GM18498 (cell line): Measurements from ENCODE around the gene THRB.
"Not testable (repeated sequence)": the region's sequence is repeated elsewhere in the genome, so short reads cannot be mapped to it uniquely, and the experiment has no call there.

ENCODE experiments used
- ATAC-seq: cut with Tn5 transposase; IDR thresholded peaks from one replicate; pipeline ENCODE4 v1.9.1; 2021; ENCODE audit warnings: mild to moderate bottlenecking, moderate library complexity; ENCODE audit not compliant: unreplicated experiment

The THRB gene

DNA sequence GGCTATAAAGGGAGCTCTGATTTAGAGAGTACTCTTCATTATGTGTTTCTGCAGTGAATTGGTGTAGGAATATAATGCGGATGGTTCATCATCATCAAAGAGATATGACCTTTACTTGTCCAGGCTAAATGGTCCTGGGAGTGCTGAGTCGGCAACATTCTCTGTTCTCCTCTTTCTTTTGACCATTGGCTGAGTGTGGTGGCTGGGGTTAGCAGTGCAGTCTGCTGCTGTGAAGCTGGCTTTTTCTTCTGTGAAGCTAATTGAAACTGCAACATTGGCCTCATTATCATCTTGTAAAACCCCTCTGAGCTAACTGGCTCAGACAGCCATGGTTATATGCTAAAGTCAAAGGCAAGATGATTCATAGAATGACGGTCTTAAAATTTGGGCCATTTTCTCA is 83.8 kb downstream of the THRB start:
- ATAC-seq, result no peak

DNA sequence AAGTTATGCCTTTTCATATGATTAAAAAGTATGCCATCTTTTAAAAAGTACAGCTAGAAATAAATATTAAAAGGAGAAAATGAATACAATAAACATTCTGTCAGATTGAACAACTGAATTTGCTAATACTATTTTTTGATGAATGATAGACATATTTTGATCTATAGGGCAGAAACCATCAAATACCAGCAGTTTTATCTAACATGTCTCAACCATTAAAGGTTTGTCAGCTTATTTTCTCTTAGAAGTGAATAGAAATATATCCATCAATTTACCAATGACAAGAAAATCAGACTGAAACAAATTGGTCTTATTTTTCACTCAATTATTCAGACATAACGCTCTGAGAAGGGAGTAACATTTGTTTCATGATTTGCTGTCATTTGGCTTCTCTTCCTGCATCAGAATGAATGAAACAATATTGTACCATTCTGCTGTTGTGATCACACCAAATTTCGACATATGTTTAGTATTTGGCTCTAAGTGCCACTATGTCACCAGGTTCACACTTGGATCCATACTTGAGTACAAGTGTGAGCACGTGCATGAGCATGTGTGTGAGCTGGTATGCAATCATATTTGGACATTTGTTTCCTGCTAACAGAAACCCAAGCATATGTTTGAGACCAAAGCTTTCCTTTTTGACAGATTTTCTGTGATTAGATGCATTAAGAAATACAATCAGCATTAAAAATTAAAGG is 86.5 kb downstream of the THRB start:
- no peak for ATAC-seq

DNA sequence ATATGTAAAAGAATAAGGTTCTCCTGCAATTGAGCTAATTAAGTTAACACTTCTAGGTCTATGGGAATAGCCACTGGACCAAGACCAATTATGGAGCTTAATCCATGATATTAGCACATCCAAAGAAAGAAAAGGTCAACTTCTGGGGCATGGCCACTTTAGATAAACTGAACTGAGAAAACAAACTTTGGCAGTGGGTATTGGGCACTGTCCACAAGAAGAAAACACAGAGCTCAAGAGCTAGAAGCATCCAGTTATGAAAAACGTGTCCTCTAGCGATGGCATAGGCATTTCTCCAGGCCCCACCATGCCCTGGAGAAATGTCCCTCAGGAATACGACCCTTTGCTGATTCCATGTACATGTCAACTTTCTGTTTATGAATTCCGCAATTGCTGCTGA is 87.8 kb downstream of the THRB start:
- no peak for ATAC-seq

DNA sequence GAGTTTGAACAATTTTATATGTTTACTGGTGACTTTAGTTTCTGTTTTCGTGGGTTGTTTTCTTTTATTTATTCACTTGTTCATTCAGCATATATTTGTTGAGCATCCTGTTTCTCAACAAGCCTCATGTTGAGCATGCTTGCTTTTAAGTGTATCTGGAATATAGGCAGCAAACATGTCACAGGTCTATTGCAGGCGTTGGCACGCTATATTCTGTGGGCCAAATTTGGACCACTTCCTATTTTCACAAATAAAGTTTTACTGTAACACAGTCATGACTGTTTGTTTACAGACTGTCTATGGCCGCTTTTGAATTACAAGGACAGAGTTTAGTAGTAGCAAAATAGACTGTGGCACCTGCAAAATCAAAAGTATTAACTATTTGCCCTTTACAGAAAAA is 89.6 kb downstream of the THRB start:
- ATAC-seq, result no peak

DNA sequence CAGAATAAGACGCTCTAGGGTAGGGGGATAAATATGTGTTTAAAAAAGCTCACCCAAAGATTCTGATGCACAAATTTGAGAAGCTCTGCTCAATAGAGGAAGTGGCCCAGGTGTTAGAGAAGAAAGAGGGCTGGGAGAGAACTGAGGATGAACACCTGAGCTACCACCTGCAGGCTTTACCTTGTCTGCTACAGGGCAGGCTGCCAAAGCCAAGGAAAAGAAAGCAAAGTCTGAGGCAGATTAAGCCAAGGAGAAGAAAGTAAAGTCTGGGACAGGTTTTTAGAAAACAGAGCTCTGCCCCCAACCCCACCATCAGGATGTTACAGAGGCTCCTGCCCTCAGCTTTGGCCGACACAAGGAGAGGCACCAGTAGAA is 92.9 kb downstream of the THRB start:
- no peak for ATAC-seq

DNA sequence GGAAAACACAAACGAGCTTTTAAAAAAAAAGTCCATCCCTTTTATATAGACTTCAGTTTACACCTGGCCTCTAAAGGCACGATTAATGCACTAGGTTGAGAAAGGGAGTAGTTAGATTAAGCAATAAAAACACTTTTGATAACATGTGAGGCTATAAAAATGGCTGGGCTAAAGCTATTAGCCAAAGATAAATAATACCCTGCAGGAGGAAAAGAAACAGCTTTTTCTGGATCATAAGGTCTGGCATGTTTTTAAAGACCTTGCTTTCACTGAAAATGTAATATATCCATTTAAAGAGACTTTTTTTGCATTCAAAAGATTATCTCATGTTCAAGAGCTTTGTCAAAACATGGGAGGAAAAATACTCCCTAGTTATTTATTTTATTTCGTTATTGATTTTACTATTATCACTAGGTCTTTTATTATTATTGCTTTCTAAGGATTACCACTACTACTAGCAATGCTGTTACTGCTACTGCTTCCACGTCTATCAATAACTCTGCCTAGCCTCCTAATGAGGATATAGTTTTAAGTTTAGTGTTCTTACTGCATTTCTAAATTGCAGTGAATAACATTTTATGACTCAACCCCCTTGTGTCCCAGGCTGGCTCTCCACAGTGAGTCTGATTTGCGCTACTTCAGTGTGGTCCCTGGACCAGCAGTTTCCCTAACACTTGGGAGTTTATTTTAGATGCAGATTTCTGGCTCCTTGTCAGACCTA is 93.4 kb downstream of the THRB start:
- no peak for ATAC-seq

DNA sequence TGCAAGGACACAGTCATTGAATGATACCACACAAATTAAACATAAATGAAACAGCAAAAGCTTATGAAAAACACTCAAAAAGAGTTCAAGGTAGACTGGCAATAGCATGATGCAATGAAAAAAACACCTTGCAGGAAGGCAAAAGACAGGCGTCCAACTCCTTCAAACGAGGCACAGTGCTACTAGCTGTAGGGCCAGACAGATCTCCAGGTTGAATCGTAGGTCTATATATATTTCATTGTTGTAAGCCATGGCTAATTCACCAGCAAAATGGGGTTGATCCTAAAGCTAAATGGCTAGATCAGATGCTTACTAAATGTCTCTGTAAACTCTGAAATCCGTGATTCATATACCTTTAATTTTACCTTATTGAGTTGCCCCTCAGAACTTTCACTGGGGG is 94.2 kb downstream of the THRB start:
- ATAC-seq, result no peak

DNA sequence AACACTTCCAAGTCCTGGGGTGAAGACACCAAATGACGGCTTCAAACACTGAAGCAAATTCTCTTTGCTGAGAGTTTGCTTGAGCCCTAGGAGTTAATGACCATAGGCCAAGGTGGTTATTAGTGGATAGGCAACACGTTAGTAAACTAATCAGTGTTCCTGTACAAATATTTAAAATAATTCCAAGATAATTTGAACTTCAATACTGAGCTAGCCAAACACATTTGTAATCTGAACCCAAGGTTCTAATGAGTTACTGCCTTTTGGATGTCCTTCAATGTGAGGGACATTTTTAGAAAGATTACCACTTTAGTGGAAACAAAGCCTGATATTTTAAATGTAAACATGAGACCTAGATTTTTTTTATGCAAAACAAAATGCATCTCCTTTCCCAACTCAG is 94.6 kb downstream of the THRB start:
- ATAC-seq, result no peak

DNA sequence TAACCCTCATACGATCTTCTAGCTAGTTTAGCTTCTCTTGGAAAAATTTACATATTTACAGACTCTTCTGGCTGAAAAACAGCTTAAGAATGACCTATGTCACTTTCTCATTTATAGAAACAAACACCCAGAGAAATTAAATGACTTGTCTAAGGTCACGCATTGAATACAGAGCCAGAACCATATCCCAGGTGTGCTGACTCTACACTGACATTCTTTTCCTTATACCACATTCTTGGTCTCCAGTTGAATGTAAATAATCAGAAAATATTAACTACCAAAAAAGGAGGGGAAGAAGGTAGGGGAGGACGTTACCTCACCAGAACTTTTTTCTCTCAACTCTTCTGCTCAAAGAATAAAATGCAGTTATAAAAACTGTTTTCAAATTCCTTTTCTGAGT is 95.0 kb downstream of the THRB start:
- no peak for ATAC-seq

DNA sequence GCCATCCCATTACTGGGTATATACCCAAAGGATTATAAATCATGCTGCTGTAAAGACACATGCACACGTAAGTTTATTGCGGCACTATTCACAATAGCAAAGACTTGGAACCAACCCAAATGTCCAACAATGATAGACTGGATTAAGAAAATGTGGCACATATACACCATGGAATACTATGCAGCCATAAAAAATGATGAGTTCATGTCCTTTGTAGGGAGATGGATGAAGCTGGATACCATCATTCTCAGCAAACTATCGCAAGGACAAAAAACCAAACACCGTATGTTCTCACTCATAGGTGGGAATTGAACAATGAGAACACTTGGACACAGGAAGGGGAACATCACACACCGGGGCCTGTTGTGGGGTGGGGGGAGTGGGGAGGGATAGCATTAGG is 95.9 kb downstream of the THRB start:
- not testable (repeated sequence) for ATAC-seq

DNA sequence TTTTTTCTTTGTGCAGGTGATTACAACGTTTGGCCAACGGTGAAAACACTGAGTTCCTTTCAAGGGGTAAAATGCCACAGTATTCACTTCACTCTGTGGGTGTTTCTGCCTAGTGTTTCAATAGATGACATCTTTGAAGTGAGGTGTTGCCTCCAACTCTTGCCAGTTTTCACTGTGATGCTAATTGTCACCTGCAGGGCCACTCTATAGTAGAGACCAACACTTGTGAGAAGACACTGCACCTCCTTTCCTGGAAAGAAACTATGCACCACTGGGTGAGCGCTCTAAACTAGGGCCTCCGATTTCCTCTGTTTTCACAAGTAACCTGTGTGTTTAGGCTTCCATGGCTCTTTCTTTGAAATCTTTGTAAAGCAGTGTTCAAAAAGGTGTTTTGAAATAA is 98.3 kb downstream of the THRB start:
- ATAC-seq, result no peak

DNA sequence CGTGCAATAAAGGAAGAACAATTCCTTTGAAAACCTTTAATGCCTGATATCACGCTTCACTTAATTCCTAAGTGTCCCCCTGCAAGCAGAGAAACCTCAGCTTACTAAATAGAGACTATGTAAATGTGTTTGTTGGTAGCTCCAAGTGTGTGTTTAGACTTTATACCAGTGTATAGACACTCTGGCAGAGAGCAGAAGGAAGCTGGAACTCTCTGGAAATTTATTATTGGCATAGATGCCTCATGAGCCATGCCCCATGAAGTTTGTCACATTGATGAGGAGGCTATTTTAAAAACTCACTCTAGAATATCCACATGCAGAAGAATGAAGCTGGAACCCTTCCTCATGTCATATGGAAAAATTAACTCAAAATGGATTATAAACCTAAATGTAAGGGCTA is 99.9 kb downstream of the THRB start:
- ATAC-seq, result no peak

DNA sequence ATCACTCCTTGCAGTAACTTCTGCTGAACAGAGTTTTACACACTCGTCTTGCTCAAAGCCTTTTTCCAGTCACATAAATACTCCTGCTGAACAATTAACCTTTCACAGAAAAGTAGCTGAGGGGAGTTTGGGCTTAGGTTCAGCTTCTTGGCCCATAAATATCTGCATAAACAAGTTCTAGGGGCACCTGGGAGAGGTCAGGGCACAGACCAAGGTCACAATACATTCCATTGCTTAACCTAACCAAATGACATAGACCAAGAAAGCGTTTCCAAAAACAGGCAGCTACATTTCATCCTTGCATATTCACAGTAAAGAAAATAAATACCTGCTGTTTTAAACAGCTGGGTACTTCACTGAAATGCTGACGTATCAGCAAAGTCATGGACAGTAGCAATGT is 101.3 kb downstream of the THRB start:
- ATAC-seq, result no peak

DNA sequence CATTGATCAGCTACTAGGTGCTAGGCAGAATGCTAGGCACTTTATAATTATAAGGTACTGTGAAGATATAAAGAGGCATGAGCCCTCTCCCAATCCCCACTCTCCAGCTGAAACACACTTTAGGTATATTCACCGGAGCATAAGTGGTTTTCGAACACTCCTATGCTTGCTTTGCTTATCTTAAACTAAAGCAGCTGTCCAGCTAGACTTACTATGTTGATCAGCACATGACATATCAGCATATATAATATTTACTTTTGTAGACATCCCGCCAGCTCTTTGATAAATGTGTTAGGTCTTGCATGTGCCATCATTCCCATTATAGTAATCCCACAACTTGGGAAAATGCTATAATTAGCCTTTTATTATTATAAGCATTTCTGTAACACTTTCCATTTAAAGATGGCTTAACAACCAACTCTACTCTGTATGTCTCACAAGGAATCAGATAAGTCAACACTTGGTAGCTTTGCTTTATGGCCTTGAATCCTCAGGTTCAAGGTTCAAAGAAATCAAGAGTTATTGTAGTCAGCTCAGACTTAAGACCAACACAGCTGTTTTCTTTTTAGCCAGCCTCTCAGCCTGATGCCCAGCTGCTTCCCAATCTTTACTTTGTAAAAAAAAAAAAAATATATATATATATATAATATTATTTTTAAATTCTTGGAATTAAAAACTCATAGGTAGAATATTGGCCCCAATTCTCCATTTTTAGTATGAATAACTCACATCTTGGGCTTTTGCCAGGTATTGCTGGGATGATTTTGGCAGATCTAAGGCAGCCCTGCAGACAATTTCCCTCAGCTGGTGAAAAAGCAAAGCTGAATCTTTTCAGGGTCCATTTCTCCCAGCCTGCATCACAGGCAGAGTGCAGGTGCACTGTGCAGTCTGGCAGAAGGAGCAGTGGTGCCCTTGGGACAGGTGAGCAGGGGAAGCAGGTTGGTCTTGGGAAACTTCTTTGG is 104.2 kb downstream of the THRB start:
- ATAC-seq, result no peak

DNA sequence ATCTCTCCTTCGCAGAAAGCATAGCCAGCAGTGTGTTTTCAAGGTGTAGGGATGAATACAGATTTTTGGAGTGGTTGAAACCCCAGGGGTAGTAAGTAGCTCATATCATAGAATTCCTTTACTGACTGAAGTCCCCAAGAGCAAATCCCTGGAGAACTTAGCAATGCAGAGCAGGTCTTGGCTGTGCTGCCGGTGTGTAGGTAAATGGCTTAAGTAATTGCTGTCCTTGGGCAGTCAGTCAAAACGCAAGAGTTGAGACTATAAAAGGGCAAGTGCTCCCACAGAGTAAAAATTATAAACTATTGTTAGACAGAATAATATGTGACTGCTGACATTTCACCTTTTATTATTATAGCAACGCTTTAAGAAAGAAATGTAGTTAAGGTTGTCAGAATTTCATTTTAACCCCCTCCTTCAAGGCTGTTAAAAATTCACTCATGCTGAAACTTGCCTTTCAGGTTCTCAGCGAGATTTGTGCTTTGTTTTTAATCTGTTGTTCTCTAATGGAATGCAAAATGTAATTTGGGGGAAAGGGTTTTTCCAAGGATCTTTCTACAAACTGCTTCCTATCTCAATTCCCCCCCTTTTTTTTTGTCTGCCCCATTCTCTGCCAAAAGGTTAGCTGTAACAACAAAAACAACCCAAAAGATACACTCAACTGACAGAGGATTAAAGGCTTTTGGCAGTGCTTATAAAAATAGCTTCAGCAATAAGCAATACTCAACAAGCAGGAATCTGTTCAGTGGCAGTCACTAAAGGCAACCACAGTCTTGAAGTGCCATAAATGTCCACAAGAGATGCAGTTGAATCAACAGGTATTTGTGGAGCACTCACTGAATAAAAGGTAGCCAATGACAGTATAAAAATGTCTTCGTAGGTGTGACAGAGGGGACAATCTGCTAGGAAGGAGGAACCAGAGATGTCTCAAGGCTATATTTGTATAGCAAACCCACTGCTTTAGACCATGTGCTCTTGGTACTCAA is 105.3 kb downstream of the THRB start:
- ATAC-seq, result no peak

DNA sequence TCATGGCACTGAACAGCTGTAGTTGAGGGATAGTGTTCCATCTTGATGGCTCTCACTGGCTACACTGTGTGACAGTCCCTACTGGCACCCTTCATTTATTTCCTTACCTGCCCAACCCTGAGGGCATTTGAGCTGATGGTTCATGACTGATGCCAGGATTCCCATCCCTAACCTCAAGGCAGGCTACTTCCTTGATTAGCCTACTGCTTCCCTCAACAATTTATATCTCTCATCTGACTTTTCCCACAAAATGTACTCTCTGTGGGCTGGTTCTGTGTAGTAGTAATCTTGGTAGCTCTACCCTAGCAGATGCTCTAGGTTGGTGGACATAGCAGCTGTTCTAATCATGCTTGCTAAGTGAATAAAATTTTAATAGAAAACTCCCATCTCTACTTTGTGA is 106.0 kb downstream of the THRB start:
- ATAC-seq, result no peak

DNA sequence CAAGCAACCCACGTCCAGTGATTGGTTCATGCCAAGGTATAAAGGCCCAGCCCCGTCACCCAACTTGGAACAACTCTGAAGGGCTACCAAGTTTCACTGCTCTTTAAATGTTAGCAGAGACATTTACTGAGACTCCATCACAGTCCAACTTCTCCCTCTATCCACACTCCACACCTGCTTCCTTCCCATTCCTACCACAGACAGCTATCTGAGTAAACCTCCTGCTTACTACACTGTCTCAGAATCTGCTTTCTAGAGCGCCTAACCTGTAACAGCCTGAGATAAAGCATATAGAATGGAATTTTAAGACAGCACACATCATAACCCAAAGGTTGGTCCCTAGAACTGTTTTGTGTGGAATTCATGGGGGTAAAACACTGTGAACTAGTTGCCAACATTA is 106.5 kb downstream of the THRB start:
- no peak for ATAC-seq

DNA sequence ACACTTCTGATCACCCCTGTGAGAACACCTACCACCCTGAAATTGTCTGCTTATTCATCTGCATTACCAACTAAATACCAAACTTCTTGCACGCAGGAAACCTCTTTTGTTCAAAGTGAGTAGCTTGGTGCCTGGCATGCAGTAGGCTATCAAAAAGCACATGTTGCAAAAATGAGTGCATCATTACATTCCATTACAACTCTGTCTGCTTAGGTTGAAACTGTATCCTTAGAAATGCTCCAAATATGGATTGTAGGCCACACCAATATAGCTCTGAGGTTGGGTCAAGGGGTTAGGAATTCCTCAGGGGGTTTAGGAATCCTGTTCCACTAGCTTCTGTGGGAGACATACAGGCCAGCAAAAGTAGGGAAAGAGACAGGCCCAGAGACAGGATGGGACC is 107.2 kb downstream of the THRB start:
- ATAC-seq, result no peak

DNA sequence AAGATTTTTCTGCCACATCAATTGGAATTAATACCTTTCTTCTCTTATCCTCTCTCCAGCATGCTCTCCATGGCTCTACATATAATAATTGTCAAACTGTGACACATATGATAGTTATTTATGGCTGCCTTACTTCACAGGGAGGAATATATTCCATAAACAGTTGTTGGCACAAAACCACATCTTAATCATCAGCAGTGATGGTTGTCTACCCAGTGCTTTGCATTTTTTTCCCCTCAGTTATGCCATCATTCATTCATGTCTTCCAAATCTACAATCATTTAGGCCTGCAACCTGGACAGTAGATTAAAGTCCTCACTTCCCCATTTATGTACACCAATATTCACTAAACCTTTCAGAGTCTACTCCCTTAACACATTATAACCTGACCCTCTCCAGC is 107.7 kb downstream of the THRB start:
- no peak for ATAC-seq

DNA sequence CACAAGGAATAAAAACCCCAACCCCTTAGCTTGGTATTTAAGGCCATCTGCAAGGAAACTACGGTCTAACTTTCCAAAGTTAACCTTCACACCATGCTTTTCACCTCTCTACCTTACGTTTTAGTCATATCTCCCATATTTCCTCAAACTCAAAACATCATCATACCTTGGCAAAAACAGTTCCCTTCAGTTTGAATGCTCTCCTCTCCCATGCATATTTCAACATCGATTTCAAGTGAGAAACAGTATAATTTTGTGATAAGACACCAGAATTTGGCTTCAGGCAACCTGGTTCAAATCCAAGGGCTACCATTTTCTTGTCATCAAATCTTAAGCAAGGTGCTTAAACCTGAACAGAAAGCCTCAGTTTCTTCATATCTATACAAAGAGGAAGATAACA is 108.2 kb downstream of the THRB start:
- ATAC-seq, result no peak
